Neural progenitor cell (in vitro differentiated cells): Measurements from ENCODE around the gene MYO9B. TPM values are rescaled to one million over a fixed set of nuclear protein-coding genes. Genes with fewer than 3 reads are reported as not detected.

ENCODE experiments used
- DNase-seq: peaks from one replicate; pipeline ENCODE4 v3.0.0-alpha.2; 2016; ENCODE audit warnings: low spot score
- H2AFZ ChIP-seq: fragments of 200-600 bp; sonication (generic); replicated peaks from 2 replicates; pipeline ENCODE4 v1.6.1; 2016; ENCODE audit warnings: antibody characterized with exemption
- H3F3A ChIP-seq: fragments of 200-600 bp; sonication (generic); 2 replicates; pipeline ENCODE4 v1.6.1; 2016; ENCODE audit warnings: antibody characterized with exemption, low read depth
- H3K27ac ChIP-seq: fragments of 200-600 bp; sonication (generic); 2 replicates; pipeline ENCODE4 v1.5.1; 2016; ENCODE audit warnings: mild to moderate bottlenecking
- H3K27me3 ChIP-seq: fragments of 200-600 bp; sonication (generic); 2 replicates; pipeline ENCODE4 v1.6.1; 2016; ENCODE audit warnings: mild to moderate bottlenecking, moderate library complexity
- H3K36me3 ChIP-seq: fragments of 200-600 bp; sonication (generic); 2 replicates; pipeline ENCODE4 v1.5.1; 2016
- H3K4me1 ChIP-seq: fragments of 200-600 bp; sonication (generic); 2 replicates; pipeline ENCODE4 v1.6.1; 2016; ENCODE audit warnings: mixed run types
- H3K4me2 ChIP-seq: fragments of 200-600 bp; sonication (generic); 2 replicates; pipeline ENCODE4 v1.6.1; 2016
- H3K4me3 ChIP-seq: fragments of 200-600 bp; sonication (generic); 2 replicates; pipeline ENCODE4 v1.5.1; 2016
- H3K79me2 ChIP-seq: fragments of 200-600 bp; sonication (generic); 2 replicates; pipeline ENCODE4 v1.6.1; 2016; ENCODE audit warnings: low read depth
- H3K9ac ChIP-seq: fragments of 200-600 bp; sonication (generic); 2 replicates; pipeline ENCODE4 v1.6.1; 2016
- H3K9me3 ChIP-seq: fragments of 200-600 bp; sonication (generic); 2 replicates; pipeline ENCODE4 v1.5.1; 2016; ENCODE audit warnings: low read depth
- H4K20me1 ChIP-seq: fragments of 200-600 bp; sonication (generic); 2 replicates; pipeline ENCODE4 v1.6.1; 2016; ENCODE audit warnings: low read depth
- H3K27ac Mint-ChIP-seq: 3 replicates; pipeline ENCODE4 v1.8.0; 2021; ENCODE audit warnings: mixed read lengths
- H3K27me3 Mint-ChIP-seq: 2 replicates; pipeline ENCODE4 v1.8.0; 2022; ENCODE audit warnings: low read depth, mild to moderate bottlenecking, inconsistent platforms, moderate library complexity, mixed read lengths; ENCODE audit not compliant: insufficient read depth
- H3K36me3 Mint-ChIP-seq: 3 replicates; pipeline ENCODE4 v1.8.0; 2021; ENCODE audit warnings: mixed read lengths
- H3K4me1 Mint-ChIP-seq: 3 replicates; pipeline ENCODE4 v1.8.0; 2021; ENCODE audit warnings: mixed read lengths
- H3K4me3 Mint-ChIP-seq: 3 replicates; pipeline ENCODE4 v1.8.0; 2021; ENCODE audit warnings: mild to moderate bottlenecking, moderate library complexity, mixed read lengths
- H3K9me3 Mint-ChIP-seq: 3 replicates; pipeline ENCODE4 v1.8.0; 2020; ENCODE audit warnings: mixed read lengths
- EZH2 ChIP-seq: fragments of 200-600 bp; sonication (generic); IDR thresholded peaks from 2 replicates; pipeline ENCODE4 v1.6.1; 2017; ENCODE audit warnings: antibody characterized with exemption, mild to moderate bottlenecking, moderate library complexity
- EZH2phosphoT487 ChIP-seq: fragments of 200-600 bp; sonication (generic); IDR thresholded peaks from 2 replicates; pipeline ENCODE4 v1.6.1; 2017; ENCODE audit warnings: antibody characterized with exemption
- total RNA-seq: library from RNA; depleted of rRNA; stranded (reverse); fragments of >200 nt; gene quantifications from 2 replicates; pipeline ENCODE4 v1.2.3, GENCODE V29; 2015; ENCODE audit warnings: low replicate concordance
- TF ChIP-seq, protein P1 (sequence below): fragments of 200-600 bp; sonication (generic); IDR thresholded peaks from 2 replicates; pipeline ENCODE4 v1.5.1; 2017; ENCODE audit warnings: antibody characterized with exemption, mild to moderate bottlenecking

MYO9B gene
- total RNA-seq, 1 donor from 2014 or later, result 38.5 TPM

- no peak overlapping the region for H3K4me3 ChIP-seq
- no peaks in the 10 kb centered on the region for H4K20me1 ChIP-seq
- no peaks in the 10 kb centered on the region for H3K79me2 ChIP-seq
- H2AFZ ChIP-seq, result no peak overlapping the region
- H3K9ac ChIP-seq, result no peak overlapping the region
- TF ChIP-seq EZH2, result no peak
- TF ChIP-seq, protein P1, sequence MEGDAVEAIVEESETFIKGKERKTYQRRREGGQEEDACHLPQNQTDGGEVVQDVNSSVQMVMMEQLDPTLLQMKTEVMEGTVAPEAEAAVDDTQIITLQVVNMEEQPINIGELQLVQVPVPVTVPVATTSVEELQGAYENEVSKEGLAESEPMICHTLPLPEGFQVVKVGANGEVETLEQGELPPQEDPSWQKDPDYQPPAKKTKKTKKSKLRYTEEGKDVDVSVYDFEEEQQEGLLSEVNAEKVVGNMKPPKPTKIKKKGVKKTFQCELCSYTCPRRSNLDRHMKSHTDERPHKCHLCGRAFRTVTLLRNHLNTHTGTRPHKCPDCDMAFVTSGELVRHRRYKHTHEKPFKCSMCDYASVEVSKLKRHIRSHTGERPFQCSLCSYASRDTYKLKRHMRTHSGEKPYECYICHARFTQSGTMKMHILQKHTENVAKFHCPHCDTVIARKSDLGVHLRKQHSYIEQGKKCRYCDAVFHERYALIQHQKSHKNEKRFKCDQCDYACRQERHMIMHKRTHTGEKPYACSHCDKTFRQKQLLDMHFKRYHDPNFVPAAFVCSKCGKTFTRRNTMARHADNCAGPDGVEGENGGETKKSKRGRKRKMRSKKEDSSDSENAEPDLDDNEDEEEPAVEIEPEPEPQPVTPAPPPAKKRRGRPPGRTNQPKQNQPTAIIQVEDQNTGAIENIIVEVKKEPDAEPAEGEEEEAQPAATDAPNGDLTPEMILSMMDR, result no peak
- no peak for TF ChIP-seq EZH2phosphoT487
- H3K4me1 Mint-ChIP-seq, result no peaks in the 10 kb centered on the region
- no peaks in the 10 kb centered on the region for H3K9me3 Mint-ChIP-seq
- peaks cover 5% of the 10 kb centered on the region for H3K27me3 Mint-ChIP-seq
- H3K4me2 ChIP-seq, result no peak overlapping the region
- H3K4me3 Mint-ChIP-seq, result no peak overlapping the region
- H3K27ac ChIP-seq, result no peak overlapping the region
- DNase-seq, result no peak
- no peaks in the 10 kb centered on the region for H3K27me3 ChIP-seq
- no peaks in the 10 kb centered on the region for H3K4me1 ChIP-seq
- no peaks in the 10 kb centered on the region for H3K36me3 ChIP-seq
- H3K27ac Mint-ChIP-seq, result no peak overlapping the region
- H3F3A ChIP-seq, result no peaks in the 10 kb centered on the region
- no peaks in the 10 kb centered on the region for H3K9me3 ChIP-seq
- H3K36me3 Mint-ChIP-seq, result peaks cover 8% of the 10 kb centered on the region
Measured at GRCh38 chr19:17171874-17172273, 96.3 kb downstream of the MYO9B start.

- Histone ChIP-seq H3K4me2 (no peak overlapping the region), H2AFZ (no peak overlapping the region), H4K20me1 (no peaks in the 10 kb centered on the region), H3K27me3 (no peaks in the 10 kb centered on the region), H3K4me1 (no peaks in the 10 kb centered on the region), H3K27ac (no peak overlapping the region), H3K9ac (no peak overlapping the region), H3K36me3 (no peaks in the 10 kb centered on the region), H3F3A (no peaks in the 10 kb centered on the region), H3K9me3 (no peaks in the 10 kb centered on the region), H3K79me2 (no peaks in the 10 kb centered on the region), H3K4me3 (no peak overlapping the region)
- Mint-ChIP-seq H3K4me3 (no peak overlapping the region), H3K9me3 (no peaks in the 10 kb centered on the region), H3K27ac (no peak overlapping the region), H3K4me1 (no peaks in the 10 kb centered on the region), H3K27me3 (peaks cover 5% of the 10 kb centered on the region), H3K36me3 (peaks cover 6% of the 10 kb centered on the region)
- TF ChIP-seq EZH2phosphoT487 (no peak), EZH2 (no peak)
- TF ChIP-seq, protein P1, result no peak
- DNase-seq, result no peak
Measured at GRCh38 chr19:17172624-17173345, 97.2 kb downstream of the MYO9B start.

- TF ChIP-seq EZH2 (no peak), EZH2phosphoT487 (no peak)
- TF ChIP-seq, protein P1, result no peak
- no peak overlapping the region for H3K27ac Mint-ChIP-seq
- no peaks in the 10 kb centered on the region for H3K9me3 ChIP-seq
- no peaks in the 10 kb centered on the region for H3K79me2 ChIP-seq
- DNase-seq, result no peak
- H3K27ac ChIP-seq, result no peak overlapping the region
- H3K4me3 ChIP-seq, result no peak overlapping the region
- no peaks in the 10 kb centered on the region for H3K9me3 Mint-ChIP-seq
- no peaks in the 10 kb centered on the region for H3K36me3 ChIP-seq
- no peak overlapping the region for H3K4me2 ChIP-seq
- H3K4me3 Mint-ChIP-seq, result no peak overlapping the region
- no peak overlapping the region for H3K9ac ChIP-seq
- H3K4me1 ChIP-seq, result peaks cover 8% of the 10 kb centered on the region
- H3K4me1 Mint-ChIP-seq, result peaks cover 7% of the 10 kb centered on the region
- peaks cover 11% of the 10 kb centered on the region for H3K36me3 Mint-ChIP-seq
- H3K27me3 Mint-ChIP-seq, result peaks cover 5% of the 10 kb centered on the region
- peaks cover 16% of the 10 kb centered on the region for H3F3A ChIP-seq
- H3K27me3 ChIP-seq, result no peaks in the 10 kb centered on the region
- H4K20me1 ChIP-seq, result no peaks in the 10 kb centered on the region
- H2AFZ ChIP-seq, result no peak overlapping the region
Measured at GRCh38 chr19:17178291-17178690, 102.7 kb downstream of the MYO9B start.
